ENCODE results near the gene MRGPRF. TPM values are rescaled to one million over a fixed set of nuclear protein-coding genes. Genes with fewer than 3 reads are reported as not detected.
A peak's percentile ranks its signal among the peaks of the same experiment; 100 is the strongest.

The MRGPRF gene
- total and polyA plus RNA-seq, 5 donors from 2014 or later: not detected

- no peaks in the 10 kb centered on the region for H3K9me3 Mint-ChIP-seq
- H3K9me3 ChIP-seq (ENCODE audit: control insufficient read depth in 2 of 2, low read length in 2 of 2): no peaks in the 10 kb centered on the region
- no peak overlapping the region for H3K4me3 ChIP-seq (ENCODE audit: low read depth, low read length)
- peaks cover 9% of the 10 kb centered on the region for H3K27me3 Mint-ChIP-seq
- DNase-seq: peak in 2 of 3 donors; percentile 6 to 23
- H3K4me1 Mint-ChIP-seq: peaks cover 0 to 4% (median under 1%) of the 10 kb centered on the region in 4 donors
- no peaks in the 10 kb centered on the region for H3K36me3 ChIP-seq (ENCODE audit: control insufficient read depth, insufficient read depth, low read length)
- H3K4me3 Mint-ChIP-seq: no peak overlapping the region
- ATAC-seq (ENCODE audit: low read depth in 2 of 2): peak in 1 of 2 donors; percentile 46
- H3K4me1 ChIP-seq (ENCODE audit: control insufficient read depth, insufficient read depth, low read length, poor library complexity, severe bottlenecking): peaks cover 3% of the 10 kb centered on the region
- H3K27ac Mint-ChIP-seq: no peak overlapping the region
- H3K36me3 Mint-ChIP-seq: no peaks in the 10 kb centered on the region
- no peak overlapping the region for H3K27ac ChIP-seq (ENCODE audit: insufficient read depth, low read length, poor library complexity, severe bottlenecking)
- H3K27me3 ChIP-seq (ENCODE audit: control insufficient read depth, insufficient read depth, low read length): no peaks in the 10 kb centered on the region
Observed at GRCh38 chr11:68956142-68956541, 56.9 kb downstream of the MRGPRF start.

GRCh38 chr11:68955607-68955958 lies 57.5 kb downstream of the MRGPRF start:
- Mint-ChIP-seq H3K27me3 (peaks cover 9% of the 10 kb centered on the region), H3K4me3 (no peak overlapping the region), H3K9me3 (no peaks in the 10 kb centered on the region), H3K36me3 (no peaks in the 10 kb centered on the region), H3K4me1 (peaks cover 0 to 4% (median under 1%) of the 10 kb centered on the region in 4 donors), H3K27ac (no peak overlapping the region)
- Histone ChIP-seq H3K36me3 (ENCODE audit: control insufficient read depth, insufficient read depth, low read length) (no peaks in the 10 kb centered on the region), H3K27ac (ENCODE audit: insufficient read depth, low read length, poor library complexity, severe bottlenecking) (no peak overlapping the region), H3K9me3 (ENCODE audit: control insufficient read depth in 2 of 2, low read length in 2 of 2) (no peaks in the 10 kb centered on the region), H3K4me1 (ENCODE audit: control insufficient read depth, insufficient read depth, low read length, poor library complexity, severe bottlenecking) (peaks cover 3% of the 10 kb centered on the region), H3K27me3 (ENCODE audit: control insufficient read depth, insufficient read depth, low read length) (no peaks in the 10 kb centered on the region), H3K4me3 (ENCODE audit: low read depth, low read length) (no peak overlapping the region)
- DNase-seq (no peak), ATAC-seq (ENCODE audit: low read depth in 2 of 2) (no peak)

GRCh38 chr11:68954836-68955606 lies 58.0 kb downstream of the MRGPRF start:
- H3K4me1 ChIP-seq (ENCODE audit: control insufficient read depth, insufficient read depth, low read length, poor library complexity, severe bottlenecking): peaks cover 3% of the 10 kb centered on the region
- H3K9me3 Mint-ChIP-seq: no peaks in the 10 kb centered on the region
- peak overlapping the region in 1 of 4 donors; percentile 1 for H3K4me3 Mint-ChIP-seq
- no peak overlapping the region for H3K27ac ChIP-seq (ENCODE audit: insufficient read depth, low read length, poor library complexity, severe bottlenecking)
- no peaks in the 10 kb centered on the region for H3K36me3 Mint-ChIP-seq
- peaks cover 9% of the 10 kb centered on the region for H3K27me3 Mint-ChIP-seq
- H3K4me3 ChIP-seq (ENCODE audit: low read depth, low read length): no peak overlapping the region
- DNase-seq: peak in 1 of 3 donors; percentile 31
- H3K27ac Mint-ChIP-seq: no peak overlapping the region
- H3K9me3 ChIP-seq (ENCODE audit: control insufficient read depth in 2 of 2, low read length in 2 of 2): no peaks in the 10 kb centered on the region
- H3K27me3 ChIP-seq (ENCODE audit: control insufficient read depth, insufficient read depth, low read length): no peaks in the 10 kb centered on the region
- no peaks in the 10 kb centered on the region for H3K36me3 ChIP-seq (ENCODE audit: control insufficient read depth, insufficient read depth, low read length)
- peaks cover 0 to 4% (median under 1%) of the 10 kb centered on the region in 4 donors for H3K4me1 Mint-ChIP-seq
- no peak for ATAC-seq (ENCODE audit: low read depth in 2 of 2)

Other genes starting within 250 kb of the MRGPRF start
- gene CPT1A, start 171.3 kb downstream of the MRGPRF start, total RNA-seq: 16.7 TPM
- 1 to 10 TPM in 3 of 4 donors, under 1 TPM in 1; 0.32 to 4.5 (median 3.1) TPM for gene CPT1A, start 171.3 kb downstream of the MRGPRF start, polyA plus RNA-seq
- gene MRPL21, start 109.4 kb downstream of the MRGPRF start, total RNA-seq: 40.7 TPM
- 100 to 1,000 TPM; 114 to 137 (median 132) TPM for gene MRPL21, start 109.4 kb downstream of the MRGPRF start, polyA plus RNA-seq
- gene IGHMBP2, start 109.4 kb downstream of the MRGPRF start, total RNA-seq: 47.5 TPM
- 1 to 10 TPM; 5.4 to 8.2 (median 7.2) TPM for gene IGHMBP2, start 109.4 kb downstream of the MRGPRF start, polyA plus RNA-seq
- not detected for gene MRGPRD, start 32.3 kb downstream of the MRGPRF start, total RNA-seq
- gene MRGPRD, start 32.3 kb downstream of the MRGPRF start, polyA plus RNA-seq: under 1 TPM in 1 of 4 donors, not detected in 3; 0.50 TPM
- 20.5 TPM for gene TPCN2, start 35.7 kb upstream of the MRGPRF start, total RNA-seq
- gene TPCN2, start 35.7 kb upstream of the MRGPRF start, polyA plus RNA-seq: 1 to 10 TPM; 5.9 to 8.3 (median 6.3) TPM
- 1.3 TPM for gene SMIM38, start 142.7 kb upstream of the MRGPRF start, total RNA-seq
- gene SMIM38, start 142.7 kb upstream of the MRGPRF start, polyA plus RNA-seq: under 1 TPM in 2 of 4 donors, not detected in 2; 0.07 to 0.11 TPM

Data from CD4-positive, CD25-positive, alpha-beta regulatory T cell (primary cell).